ENCODE results near the gene RFNG. TPM values are rescaled to one million over a fixed set of nuclear protein-coding genes. Genes with fewer than 3 reads are reported as not detected.
A peak's percentile ranks its signal among the peaks of the same experiment; 100 is the strongest.

Gene RFNG
- total and polyA plus RNA-seq, 4 donors = 28.2 to 73.0 (median 31.2) TPM

GRCh38 chr17:82056729-82057621, 5.4 kb upstream of the RFNG start:
- intact Hi-C loops (cut with DNase I) = no loop called here
- no peak for DNase-seq
- WGBS, 2 donors = 76 to 78% methylated on average over 26 to 29 of the region's 29 CpGs
- Histone ChIP-seq H3K27me3 (ENCODE audit: control insufficient read depth in 1 of 2, insufficient read depth in 2 of 2, low read length in 1 of 2) (no peaks in the 10 kb centered on the region), H3K9me3 (ENCODE audit: control insufficient read depth, low read length) (no peaks in the 10 kb centered on the region), H3K4me1 (ENCODE audit: control insufficient read depth in 1 of 2, insufficient read depth in 2 of 2, low read length in 2 of 2) (no peaks in the 10 kb centered on the region), H3K4me3 (ENCODE audit: low read length in 2 of 2) (no peak overlapping the region), H3K36me3 (ENCODE audit: control insufficient read depth in 1 of 2, insufficient read depth in 2 of 2, low read length in 1 of 2) (peaks cover 0 to 8% of the 10 kb centered on the region in 2 donors), H3K27ac (ENCODE audit: low read depth in 1 of 2, low read length in 2 of 2) (no peak overlapping the region)
- ATAC-seq (ENCODE audit: low FRiP score) = no peak

GRCh38 chr17:82055965-82056728, 4.5 kb upstream of the RFNG start:
- Histone ChIP-seq H3K36me3 (ENCODE audit: control insufficient read depth in 1 of 2, insufficient read depth in 2 of 2, low read length in 1 of 2) (peaks cover 0 to 7% of the 10 kb centered on the region in 2 donors), H3K27me3 (ENCODE audit: control insufficient read depth in 1 of 2, insufficient read depth in 2 of 2, low read length in 1 of 2) (no peaks in the 10 kb centered on the region), H3K9me3 (ENCODE audit: control insufficient read depth, low read length) (no peaks in the 10 kb centered on the region), H3K4me3 (ENCODE audit: low read length in 2 of 2) (no peak overlapping the region), H3K27ac (ENCODE audit: low read depth in 1 of 2, low read length in 2 of 2) (no peak overlapping the region), H3K4me1 (ENCODE audit: control insufficient read depth in 1 of 2, insufficient read depth in 2 of 2, low read length in 2 of 2) (no peaks in the 10 kb centered on the region)
- intact Hi-C loops (cut with DNase I) = no loop called here
- ATAC-seq (ENCODE audit: low FRiP score) (no peak), DNase-seq (no peak)
- 86 to 87% methylated on average over 28 of the region's 28 CpGs for WGBS, 2 donors

- Histone ChIP-seq H3K4me3 (ENCODE audit: low read length in 2 of 2) (no peak overlapping the region), H3K27me3 (ENCODE audit: control insufficient read depth in 1 of 2, insufficient read depth in 2 of 2, low read length in 1 of 2) (no peaks in the 10 kb centered on the region), H3K36me3 (ENCODE audit: control insufficient read depth in 1 of 2, insufficient read depth in 2 of 2, low read length in 1 of 2) (peaks cover 0 to 4% of the 10 kb centered on the region in 2 donors), H3K9me3 (ENCODE audit: control insufficient read depth, low read length) (no peaks in the 10 kb centered on the region), H3K4me1 (ENCODE audit: control insufficient read depth in 1 of 2, insufficient read depth in 2 of 2, low read length in 2 of 2) (no peaks in the 10 kb centered on the region), H3K27ac (ENCODE audit: low read depth in 1 of 2, low read length in 2 of 2) (no peak overlapping the region)
- DNase-seq (no peak), ATAC-seq (ENCODE audit: low FRiP score) (no peak)
- intact Hi-C loops (cut with DNase I) = no loop called here
- WGBS, 2 donors = 79 to 81% methylated on average over 26 of the region's 26 CpGs
Measured at GRCh38 chr17:82055023-82055964, 3.7 kb upstream of the RFNG start.

- H3K9me3 ChIP-seq (ENCODE audit: control insufficient read depth, low read length) = no peaks in the 10 kb centered on the region
Measured at GRCh38 chr17:82054351-82055022, 2.9 kb upstream of the RFNG start.

GRCh38 chr17:82053556-82054263, 2.1 kb upstream of the RFNG start:
- ATAC-seq (ENCODE audit: low FRiP score) (no peak), DNase-seq (peak in 1 of 2 donors; percentile 44)
- no peak overlapping the region for H3K27ac ChIP-seq (ENCODE audit: low read depth in 1 of 2, low read length in 2 of 2)
- no peaks in the 10 kb centered on the region for H3K9me3 ChIP-seq (ENCODE audit: control insufficient read depth, low read length)
- H3K36me3 ChIP-seq (ENCODE audit: control insufficient read depth in 1 of 2, insufficient read depth in 2 of 2, low read length in 1 of 2) = peaks cover 0 to 2% of the 10 kb centered on the region in 2 donors
- H3K27me3 ChIP-seq (ENCODE audit: control insufficient read depth in 1 of 2, insufficient read depth in 2 of 2, low read length in 1 of 2) = no peaks in the 10 kb centered on the region
- intact Hi-C loops (cut with DNase I) = no loop called here
- 92 to 93% methylated on average over 28 of the region's 28 CpGs for WGBS, 2 donors
- no peaks in the 10 kb centered on the region for H3K4me1 ChIP-seq (ENCODE audit: control insufficient read depth in 1 of 2, insufficient read depth in 2 of 2, low read length in 2 of 2)
- H3K4me3 ChIP-seq (ENCODE audit: low read length in 2 of 2) = no peak overlapping the region

More at GRCh38 chr17:82054351-82055022, 2.9 kb upstream of the RFNG start:
- ATAC-seq (ENCODE audit: low FRiP score) (no peak), DNase-seq (peak in 1 of 2 donors; percentile 44)
- Histone ChIP-seq H3K4me1 (ENCODE audit: control insufficient read depth in 1 of 2, insufficient read depth in 2 of 2, low read length in 2 of 2) (no peaks in the 10 kb centered on the region), H3K27ac (ENCODE audit: low read depth in 1 of 2, low read length in 2 of 2) (no peak overlapping the region), H3K4me3 (ENCODE audit: low read length in 2 of 2) (no peak overlapping the region), H3K36me3 (ENCODE audit: control insufficient read depth in 1 of 2, insufficient read depth in 2 of 2, low read length in 1 of 2) (peaks cover 0 to 2% of the 10 kb centered on the region in 2 donors), H3K27me3 (ENCODE audit: control insufficient read depth in 1 of 2, insufficient read depth in 2 of 2, low read length in 1 of 2) (no peaks in the 10 kb centered on the region)
- 89 to 91% methylated on average over 35 to 38 of the region's 38 CpGs for WGBS, 2 donors
- intact Hi-C loops (cut with DNase I) = no loop called here

GRCh38 chr17:82053130-82053529, 1.5 kb upstream of the RFNG start:
- Histone ChIP-seq H3K27ac (ENCODE audit: low read depth in 1 of 2, low read length in 2 of 2) (no peak overlapping the region), H3K9me3 (ENCODE audit: control insufficient read depth, low read length) (no peaks in the 10 kb centered on the region), H3K36me3 (ENCODE audit: control insufficient read depth in 1 of 2, insufficient read depth in 2 of 2, low read length in 1 of 2) (peaks cover 0 to 2% of the 10 kb centered on the region in 2 donors), H3K4me1 (ENCODE audit: control insufficient read depth in 1 of 2, insufficient read depth in 2 of 2, low read length in 2 of 2) (no peaks in the 10 kb centered on the region), H3K27me3 (ENCODE audit: control insufficient read depth in 1 of 2, insufficient read depth in 2 of 2, low read length in 1 of 2) (no peaks in the 10 kb centered on the region), H3K4me3 (ENCODE audit: low read length in 2 of 2) (no peak overlapping the region)
- DNase-seq (no peak), ATAC-seq (ENCODE audit: low FRiP score) (no peak)
- 87 to 89% methylated on average over 18 to 19 of the region's 19 CpGs for WGBS, 2 donors
- intact Hi-C loops (cut with DNase I) = no loop called here

- Histone ChIP-seq H3K4me3 (ENCODE audit: low read length in 2 of 2) (peak overlapping the region in 1 of 2 donors; percentile 92), H3K4me1 (ENCODE audit: control insufficient read depth in 1 of 2, insufficient read depth in 2 of 2, low read length in 2 of 2) (no peaks in the 10 kb centered on the region), H3K9me3 (ENCODE audit: control insufficient read depth, low read length) (no peaks in the 10 kb centered on the region), H3K27me3 (ENCODE audit: control insufficient read depth in 1 of 2, insufficient read depth in 2 of 2, low read length in 1 of 2) (no peaks in the 10 kb centered on the region), H3K36me3 (ENCODE audit: control insufficient read depth in 1 of 2, insufficient read depth in 2 of 2, low read length in 1 of 2) (peaks cover 0 to 2% of the 10 kb centered on the region in 2 donors), H3K27ac (ENCODE audit: low read depth in 1 of 2, low read length in 2 of 2) (no peak overlapping the region)
- no peak for DNase-seq
- intact Hi-C loops (cut with DNase I) = no loop called here
- no peak for ATAC-seq (ENCODE audit: low FRiP score)
- WGBS, 2 donors = 24 to 25% methylated on average over 18 to 19 of the region's 19 CpGs
Measured at GRCh38 chr17:82052638-82053059, 1.0 kb upstream of the RFNG start.
